Liver (tissue), 9 donors: ENCODE results near the gene INHBB. TPM values are rescaled to one million over a fixed set of nuclear protein-coding genes. Genes with fewer than 3 reads are reported as not detected.

ENCODE experiments used
- DNase-seq: peaks from one replicate; pipeline ENCODE4 v3.0.0-alpha.2; 2017; ENCODE audit warnings: low spot score
- H3K27ac ChIP-seq, 2 donors: one replicate each; pipeline ENCODE4 v1.7.0; 2013; ENCODE audit warnings: inconsistent platforms in 2 of 2, low read length in 2 of 2, control low read depth in 1 of 2, low read depth in 1 of 2, mild to moderate bottlenecking in 1 of 2
- H3K27me3 ChIP-seq, 4 donors: one replicate each; pipeline versions ENCODE4 v1.6.1 to v1.7.0; 2013; ENCODE audit warnings: low read length in 3 of 4, inconsistent platforms in 1 of 4, mild to moderate bottlenecking in 1 of 4, moderate library complexity in 1 of 4; ENCODE audit not compliant: control insufficient read depth in 4 of 4, insufficient read depth in 4 of 4
- H3K36me3 ChIP-seq, 4 donors: one replicate each; pipeline versions ENCODE4 v1.6.1 to v1.7.0; 2013; ENCODE audit warnings: low read length in 3 of 4, mild to moderate bottlenecking in 3 of 4, low read depth in 1 of 4, moderate library complexity in 1 of 4; ENCODE audit not compliant: control insufficient read depth in 4 of 4, insufficient read depth in 3 of 4
- H3K4me1 ChIP-seq, 4 donors: one replicate each; pipeline versions ENCODE4 v1.6.1 to v1.7.0; 2013; ENCODE audit warnings: low read length in 3 of 4, mild to moderate bottlenecking in 3 of 4, moderate library complexity in 1 of 4; ENCODE audit not compliant: control insufficient read depth in 4 of 4, insufficient read depth in 4 of 4
- H3K4me3 ChIP-seq, 3 donors: one replicate each; pipeline versions ENCODE4 v1.6.1 to v1.7.0; 2013; ENCODE audit warnings: low read length in 3 of 3, control low read depth in 1 of 3, low read depth in 1 of 3, mild to moderate bottlenecking in 1 of 3
- H3K9ac ChIP-seq, 2 donors: one replicate each; pipeline ENCODE4 v1.7.0; 2013; ENCODE audit warnings: low read length in 2 of 2, mild to moderate bottlenecking in 2 of 2, moderate library complexity in 2 of 2, control low read depth in 1 of 2, low read depth in 1 of 2
- H3K9me3 ChIP-seq, 4 donors: one replicate each; pipeline versions ENCODE4 v1.6.1 to v1.7.0; 2013; ENCODE audit warnings: low read length in 3 of 4; ENCODE audit not compliant: control insufficient read depth in 4 of 4
- ATF3 ChIP-seq: IDR thresholded peaks from 2 replicates; pipeline ENCODE4 v1.6.1; 2016; ENCODE audit warnings: antibody characterized with exemption
- CTCF ChIP-seq: fragments of 150-350 bp; IDR thresholded peaks from 2 replicates; pipeline ENCODE4 v1.5.1; 2017; ENCODE audit warnings: improper control_type of control experiment, low read depth, low read length; ENCODE audit not compliant: missing input control
- EGR1 ChIP-seq, 2 donors: IDR thresholded peaks; 2 replicates each; pipeline ENCODE4 v1.6.1; 2016 to 2018; ENCODE audit warnings: antibody characterized with exemption in 2 of 2, low read depth in 2 of 2
- FOXA1 ChIP-seq: IDR thresholded peaks from 2 replicates; pipeline ENCODE4 v1.6.1; 2016; ENCODE audit warnings: antibody characterized with exemption
- FOXA2 ChIP-seq: IDR thresholded peaks from 2 replicates; pipeline ENCODE4 v1.6.1; 2016; ENCODE audit warnings: antibody characterized with exemption
- GABPA ChIP-seq, 2 donors: IDR thresholded peaks in 1 of 2; conservative IDR thresholded peaks in 1 of 2; 2 replicates each; pipeline ENCODE4 v1.6.1; 2016; ENCODE audit warnings: antibody characterized with exemption in 2 of 2, mild to moderate bottlenecking in 1 of 2, moderate library complexity in 1 of 2
- HNF4A ChIP-seq, 2 donors: conservative IDR thresholded peaks; 2 replicates each; pipeline ENCODE4 v1.6.1; 2016; ENCODE audit warnings: antibody characterized with exemption in 2 of 2, mild to moderate bottlenecking in 2 of 2
- HNF4G ChIP-seq: IDR thresholded peaks from 2 replicates; pipeline ENCODE4 v1.6.1; 2016; ENCODE audit warnings: antibody characterized with exemption
- JUND ChIP-seq, 2 donors: IDR thresholded peaks; 2 replicates each; pipeline ENCODE4 v1.6.1; 2016; ENCODE audit warnings: antibody characterized with exemption in 2 of 2
- MAX ChIP-seq: IDR thresholded peaks from 2 replicates; pipeline ENCODE4 v1.6.1; 2016; ENCODE audit warnings: antibody characterized with exemption
- NR2F2 ChIP-seq: IDR thresholded peaks from 2 replicates; pipeline ENCODE4 v1.6.1; 2016; ENCODE audit warnings: antibody characterized with exemption
- RAD21 ChIP-seq, 2 donors: IDR thresholded peaks; 2 replicates each; pipeline ENCODE4 v1.6.1; 2016; ENCODE audit warnings: antibody characterized with exemption in 2 of 2, mild to moderate bottlenecking in 2 of 2
- RXRA ChIP-seq, 2 donors: IDR thresholded peaks; 2 replicates each; pipeline ENCODE4 v1.6.1; 2017 to 2018; ENCODE audit warnings: antibody characterized with exemption in 2 of 2, mild to moderate bottlenecking in 1 of 2
- SP1 ChIP-seq: IDR thresholded peaks from 2 replicates; pipeline ENCODE4 v1.6.1; 2018; ENCODE audit warnings: antibody characterized with exemption, mild to moderate bottlenecking
- TAF1 ChIP-seq: conservative IDR thresholded peaks from 2 replicates; pipeline ENCODE4 v1.6.1; 2016; ENCODE audit warnings: antibody characterized with exemption, mild to moderate bottlenecking
- YY1 ChIP-seq: IDR thresholded peaks from 2 replicates; pipeline ENCODE4 v1.6.1; 2016; ENCODE audit warnings: antibody characterized with exemption, mild to moderate bottlenecking
- ZBTB33 ChIP-seq: IDR thresholded peaks from 2 replicates; pipeline ENCODE4 v1.6.1; 2016; ENCODE audit warnings: antibody characterized with exemption
- WGBS: extraction: QIAGEN DNeasy Blood & Tissue Kit; methylation state at CpG from one replicate; pipeline ENCODE4 v1.1.7; 2013; 5-methylcytosine and 5-hydroxymethylcytosine counted together
- polyA plus RNA-seq, 2 donors: library from polyadenylated mRNA; stranded (reverse) in 1 of 2; unstranded in 1 of 2; fragments of 200-250 nt in 1 of 2; fragments of >200 nt in 1 of 2; fragmentation: Nextera tagmentation in 1 of 2; extraction: Ambion mirVana in 1 of 2; gene quantifications; one replicate each; pipeline versions ENCODE4 v1.2.1 to v1.2.3, GENCODE V29; 2013 to 2015
- total RNA-seq, 2 donors: library from RNA; depleted of rRNA; stranded (reverse); fragments of >200 nt; gene quantifications; one replicate each; pipeline ENCODE4 v1.2.3, GENCODE V29; 2014
- donor health status: healthy.
- donor health status: healthy.
- donor health status: healthy.
- donor health status: healthy.
- donor health status: healthy.

The INHBB gene
- total and polyA plus RNA-seq, 4 donors: 0.36 to 7.4 (median 2.1) TPM

- H3K9ac ChIP-seq: no peak overlapping the region
- no peak for DNase-seq
- H3K4me3 ChIP-seq: no peak overlapping the region
- no peaks in the 10 kb centered on the region for H3K9me3 ChIP-seq
- peaks cover 0 to 13% (median 2%) of the 10 kb centered on the region in 4 donors for H3K36me3 ChIP-seq
- TF ChIP-seq JUND (IDR thresholded peaks at IDR 0.05) (no peak), FOXA1 (no peak), SP1 (no peak), MAX (no peak), ZBTB33 (no peak), CTCF (no peak), RXRA (IDR thresholded peaks at IDR 0.05) (no peak), RAD21 (IDR thresholded peaks at IDR 0.05) (no peak), NR2F2 (no peak), YY1 (no peak), EGR1 (IDR thresholded peaks at IDR 0.05; ENCODE audit: low read depth in 2 of 2) (no peak)
- WGBS: 97% methylated on average over 10 of the region's 10 CpGs
- peaks cover 0 to 4% (median under 1%) of the 10 kb centered on the region in 4 donors for H3K4me1 ChIP-seq
- no peaks in the 10 kb centered on the region for H3K27me3 ChIP-seq
- H3K27ac ChIP-seq: no peak overlapping the region
Observed at GRCh38 chr2:120353931-120354330, 8.0 kb downstream of the INHBB start.

GRCh38 chr2:120354467-120354866 lies 8.5 kb downstream of the INHBB start:
- TF ChIP-seq FOXA1 (no peak), GABPA (IDR thresholded peaks at IDR 0.05 in 1 of 2, conservative IDR thresholded peaks at IDR 0.05 in 1 of 2) (no peak), CTCF (no peak), HNF4G (no peak), JUND (IDR thresholded peaks at IDR 0.05) (no peak), ZBTB33 (no peak), SP1 (no peak), RAD21 (IDR thresholded peaks at IDR 0.05) (no peak), TAF1 (no peak), NR2F2 (no peak), RXRA (IDR thresholded peaks at IDR 0.05) (no peak), ATF3 (no peak), FOXA2 (no peak), MAX (no peak), YY1 (no peak), HNF4A (conservative IDR thresholded peaks at IDR 0.05) (no peak)
- H3K4me3 ChIP-seq: no peak overlapping the region
- no peaks in the 10 kb centered on the region for H3K9me3 ChIP-seq
- no peak for DNase-seq
- H3K4me1 ChIP-seq: no peaks in the 10 kb centered on the region
- no peaks in the 10 kb centered on the region for H3K27me3 ChIP-seq
- 90% methylated on average over 15 of the region's 15 CpGs for WGBS
- H3K9ac ChIP-seq: no peak overlapping the region
- peaks cover 0 to 12% (median 2%) of the 10 kb centered on the region in 4 donors for H3K36me3 ChIP-seq
- no peak overlapping the region for H3K27ac ChIP-seq
